ENCODE results near the gene PRSS2. TPM values are rescaled to one million over a fixed set of nuclear protein-coding genes. Genes with fewer than 3 reads are reported as not detected.
"Not testable (repeated sequence)": the region's sequence is repeated elsewhere in the genome, so short reads cannot be mapped to it uniquely, and the experiment has no call there.

Gene PRSS2
- total and polyA plus RNA-seq, 2 donors (not counting 1 experiment from before 2014, with no cell fraction given), result not detected

- DNase-seq (ENCODE audit: low read depth in 2 of 2), result no peak
- H3K4me2 ChIP-seq (ENCODE audit: extremely low read depth, insufficient read depth, low read length), result no peak overlapping the region
- H3K36me3 ChIP-seq (ENCODE audit: control insufficient read depth, insufficient read depth, low read length), result no peaks in the 10 kb centered on the region
- no peak overlapping the region for H3K4me3 ChIP-seq (replicated peaks in 1 of 4; ENCODE audit: control extremely low read depth in 1 of 4, insufficient read depth in 1 of 4, low read depth in 3 of 4, low read length in 4 of 4)
- no peak overlapping the region for H2AFZ ChIP-seq (ENCODE audit: low read length)
- H3K4me1 ChIP-seq (ENCODE audit: control insufficient read depth, extremely low read depth, insufficient read depth, low read length), result no peaks in the 10 kb centered on the region
- H3K9me3 ChIP-seq (ENCODE audit: control insufficient read depth, insufficient read depth, low read depth, low read length), result no peaks in the 10 kb centered on the region
- H3K27ac ChIP-seq (ENCODE audit: insufficient read depth, low read length), result no peak overlapping the region
- TF ChIP-seq CTCF (conservative IDR thresholded peaks at IDR 0.05 in 1 of 2, IDR thresholded peaks at IDR 0.05 in 1 of 2; ENCODE audit: low read depth in 1 of 2, low read length in 2 of 2) (no peak), EZH2 (IDR thresholded peaks at IDR 0.05; ENCODE audit: low read length, missing control alignments) (no peak)
- H3K79me2 ChIP-seq (ENCODE audit: control insufficient read depth, insufficient read depth, low read length), result no peaks in the 10 kb centered on the region
- no peaks in the 10 kb centered on the region for H4K20me1 ChIP-seq (ENCODE audit: control insufficient read depth, extremely low read depth, insufficient read depth, low read length)
- H3K27me3 ChIP-seq (ENCODE audit: control insufficient read depth, insufficient read depth, low read length), result no peaks in the 10 kb centered on the region
- H3K9ac ChIP-seq (ENCODE audit: insufficient read depth, low read length), result no peak overlapping the region
These were observed 37.5 kb upstream of the PRSS2 start for GRCh38 chr7:142733271-142733670.

GRCh38 chr7:142739923-142740492 is 30.8 kb upstream of the PRSS2 start:
- Histone ChIP-seq H3K9ac (ENCODE audit: insufficient read depth, low read length) (no peak overlapping the region), H3K4me1 (ENCODE audit: control insufficient read depth, extremely low read depth, insufficient read depth, low read length) (no peaks in the 10 kb centered on the region), H3K27me3 (ENCODE audit: control insufficient read depth, insufficient read depth, low read length) (no peaks in the 10 kb centered on the region), H2AFZ (ENCODE audit: low read length) (no peak overlapping the region), H3K9me3 (ENCODE audit: control insufficient read depth, insufficient read depth, low read depth, low read length) (no peaks in the 10 kb centered on the region), H3K79me2 (ENCODE audit: control insufficient read depth, insufficient read depth, low read length) (no peaks in the 10 kb centered on the region), H3K4me3 (replicated peaks in 1 of 4; ENCODE audit: control extremely low read depth in 1 of 4, insufficient read depth in 1 of 4, low read depth in 3 of 4, low read length in 4 of 4) (no peak overlapping the region), H3K36me3 (ENCODE audit: control insufficient read depth, insufficient read depth, low read length) (no peaks in the 10 kb centered on the region), H3K27ac (ENCODE audit: insufficient read depth, low read length) (no peak overlapping the region), H3K4me2 (ENCODE audit: extremely low read depth, insufficient read depth, low read length) (no peak overlapping the region), H4K20me1 (ENCODE audit: control insufficient read depth, extremely low read depth, insufficient read depth, low read length) (no peaks in the 10 kb centered on the region)
- TF ChIP-seq EZH2 (IDR thresholded peaks at IDR 0.05; ENCODE audit: low read length, missing control alignments) (no peak), CTCF (conservative IDR thresholded peaks at IDR 0.05 in 1 of 2, IDR thresholded peaks at IDR 0.05 in 1 of 2; ENCODE audit: low read depth in 1 of 2, low read length in 2 of 2) (no peak)
- DNase-seq (ENCODE audit: low read depth in 2 of 2), result no peak

GRCh38 chr7:142740786-142741185 is 30.0 kb upstream of the PRSS2 start:
- no peaks in the 10 kb centered on the region for H3K9me3 ChIP-seq (ENCODE audit: control insufficient read depth, insufficient read depth, low read depth, low read length)
- H3K4me2 ChIP-seq (ENCODE audit: extremely low read depth, insufficient read depth, low read length), result no peak overlapping the region
- TF ChIP-seq CTCF (conservative IDR thresholded peaks at IDR 0.05 in 1 of 2, IDR thresholded peaks at IDR 0.05 in 1 of 2; ENCODE audit: low read depth in 1 of 2, low read length in 2 of 2) (no peak), EZH2 (IDR thresholded peaks at IDR 0.05; ENCODE audit: low read length, missing control alignments) (no peak)
- no peaks in the 10 kb centered on the region for H3K36me3 ChIP-seq (ENCODE audit: control insufficient read depth, insufficient read depth, low read length)
- DNase-seq (ENCODE audit: low read depth in 2 of 2), result no peak
- no peak overlapping the region for H3K9ac ChIP-seq (ENCODE audit: insufficient read depth, low read length)
- no peak overlapping the region for H3K27ac ChIP-seq (ENCODE audit: insufficient read depth, low read length)
- H4K20me1 ChIP-seq (ENCODE audit: control insufficient read depth, extremely low read depth, insufficient read depth, low read length), result no peaks in the 10 kb centered on the region
- no peak overlapping the region for H3K4me3 ChIP-seq (replicated peaks in 1 of 4; ENCODE audit: control extremely low read depth in 1 of 4, insufficient read depth in 1 of 4, low read depth in 3 of 4, low read length in 4 of 4)
- H3K4me1 ChIP-seq (ENCODE audit: control insufficient read depth, extremely low read depth, insufficient read depth, low read length), result no peaks in the 10 kb centered on the region
- no peaks in the 10 kb centered on the region for H3K27me3 ChIP-seq (ENCODE audit: control insufficient read depth, insufficient read depth, low read length)
- no peak overlapping the region for H2AFZ ChIP-seq (ENCODE audit: low read length)
- H3K79me2 ChIP-seq (ENCODE audit: control insufficient read depth, insufficient read depth, low read length), result no peaks in the 10 kb centered on the region

- H4K20me1 ChIP-seq (ENCODE audit: control insufficient read depth, extremely low read depth, insufficient read depth, low read length); H3K9ac ChIP-seq (ENCODE audit: insufficient read depth, low read length); H3K36me3 ChIP-seq (ENCODE audit: control insufficient read depth, insufficient read depth, low read length); H2AFZ ChIP-seq (ENCODE audit: low read length); H3K9me3 ChIP-seq (ENCODE audit: control insufficient read depth, insufficient read depth, low read depth, low read length); H3K4me1 ChIP-seq (ENCODE audit: control insufficient read depth, extremely low read depth, insufficient read depth, low read length); H3K4me3 ChIP-seq (replicated peaks in 1 of 4; ENCODE audit: control extremely low read depth in 1 of 4, insufficient read depth in 1 of 4, low read depth in 3 of 4, low read length in 4 of 4); DNase-seq (ENCODE audit: low read depth in 2 of 2); H3K27ac ChIP-seq (ENCODE audit: insufficient read depth, low read length); H3K4me2 ChIP-seq (ENCODE audit: extremely low read depth, insufficient read depth, low read length); H3K27me3 ChIP-seq (ENCODE audit: control insufficient read depth, insufficient read depth, low read length); H3K79me2 ChIP-seq (ENCODE audit: control insufficient read depth, insufficient read depth, low read length): not testable (repeated sequence)
These were observed 28.8 kb upstream of the PRSS2 start for GRCh38 chr7:142741932-142742331.
